Middle frontal gyrus (tissue), 1 donor: Measurements from ENCODE around the gene POLR2H.

Experiments used
- DNase-seq: peaks from one replicate; pipeline ENCODE4 v3.0.0-alpha.2; 2015; ENCODE audit warnings: low spot score; ENCODE audit errors: extremely low spot score

POLR2H gene

GRCh38 chr3:184371570-184372018 is 10.1 kb downstream of the POLR2H start:
- DNase-seq: peak; percentile 64

- DNase-seq: no peak
Observed at GRCh38 chr3:184372296-184372821, 10.8 kb downstream of the POLR2H start.

- DNase-seq: no peak
Observed at GRCh38 chr3:184372911-184373310, 11.4 kb downstream of the POLR2H start.

- DNase-seq: no peak
Observed at GRCh38 chr3:184373422-184373821, 11.9 kb downstream of the POLR2H start.

GRCh38 chr3:184375747-184376461 is 14.4 kb downstream of the POLR2H start:
- DNase-seq: no peak

GRCh38 chr3:184377374-184377773 is 15.9 kb downstream of the POLR2H start:
- no peak for DNase-seq

GRCh38 chr3:184377882-184378445 is 16.5 kb downstream of the POLR2H start, which contains the start of gene THPO:
Gene THPO, minus strand, starts transcription at chr3:184378207. Its CDS starts 1,948 bp downstream, at chr3:184376259.
- no peak for DNase-seq

- DNase-seq: no peak
Observed at GRCh38 chr3:184378651-184379357, 17.3 kb downstream of the POLR2H start.

GRCh38 chr3:184379358-184380184 is 18.1 kb downstream of the POLR2H start, which contains the start of gene CHRD:
Gene CHRD, plus strand, starts transcription at chr3:184380054. Its CDS starts 265 bp downstream, at chr3:184380319.
- DNase-seq: no peak

- no peak for DNase-seq
Observed at GRCh38 chr3:184380185-184380626, 18.7 kb downstream of the POLR2H start.

- DNase-seq: no peak
Observed at GRCh38 chr3:184380627-184381260, 19.2 kb downstream of the POLR2H start.

- no peak for DNase-seq
Observed at GRCh38 chr3:184381261-184382224, 20.0 kb downstream of the POLR2H start.

- no peak for DNase-seq
Observed at GRCh38 chr3:184382326-184383032, 21.0 kb downstream of the POLR2H start.

GRCh38 chr3:184383033-184383740 is 21.7 kb downstream of the POLR2H start:
- no peak for DNase-seq

- no peak for DNase-seq
Observed at GRCh38 chr3:184384342-184384741, 22.8 kb downstream of the POLR2H start.

GRCh38 chr3:184384856-184385422 is 23.4 kb downstream of the POLR2H start:
- DNase-seq: peak; percentile 49

- DNase-seq: no peak
Observed at GRCh38 chr3:184386047-184386806, 24.7 kb downstream of the POLR2H start.
